CD4-positive, alpha-beta T cell (primary cell): Measurements from ENCODE around the gene TC2N. TPM values are rescaled to one million over a fixed set of nuclear protein-coding genes. Genes with fewer than 3 reads are reported as not detected.
"Not testable (repeated sequence)": the region's sequence is repeated elsewhere in the genome, so short reads cannot be mapped to it uniquely, and the experiment has no call there.

ENCODE experiments used
- ATAC-seq: fragments of 200-7000 bp; cut with Tn5 transposase; one replicate; pipeline ENCODE4 v1.10.0; 2022; ENCODE audit warnings: mild to moderate bottlenecking; ENCODE audit not compliant: poor library complexity
- CTCF ChIA-PET: fragments of 350-600 bp; sonication (Branson Sonifier 250); formaldehyde crosslinking; loops from one replicate; lab custom pipeline; 2021; ENCODE audit warnings: antibody characterized with exemption, inconsistent platforms; lab: Charles Lee
- POLR2A ChIA-PET: fragments of 350-600 bp; sonication (Branson Sonifier 250); formaldehyde crosslinking; loops from one replicate; lab custom pipeline; 2021; ENCODE audit warnings: antibody characterized with exemption, inconsistent platforms; lab: Charles Lee
- DNase-seq, 14 experiments: peaks; one replicate each; pipeline ENCODE4 v3.0.0-alpha.2; 2013 to 2020; ENCODE audit warnings: mixed read lengths in 2 of 14
- H3K27ac ChIP-seq, 2 donors: one replicate each; pipeline versions ENCODE4 v1.5.1 to v1.7.0; 2013; ENCODE audit warnings: low read length in 2 of 2, low read depth in 1 of 2, mild to moderate bottlenecking in 1 of 2
- H3K27me3 ChIP-seq, 2 experiments: 1 replicate in 1 of 2; 2 replicates in 1 of 2; pipeline versions ENCODE4 v1.6.1 to v1.7.0; 2013; ENCODE audit warnings: low read length in 2 of 2, control low read depth in 1 of 2, mild to moderate bottlenecking in 1 of 2, moderate library complexity in 1 of 2; ENCODE audit not compliant: insufficient read depth in 2 of 2, control insufficient read depth in 1 of 2
- H3K36me3 ChIP-seq: one replicate; pipeline ENCODE4 v1.6.1; 2013; ENCODE audit warnings: low read length, control low read depth; ENCODE audit not compliant: insufficient read depth
- H3K4me1 ChIP-seq: one replicate; pipeline ENCODE4 v1.6.1; 2013; ENCODE audit warnings: low read length, control low read depth; ENCODE audit not compliant: insufficient read depth
- H3K4me3 ChIP-seq: one replicate; pipeline ENCODE4 v1.5.1; 2013; ENCODE audit warnings: mild to moderate bottlenecking, low read length, moderate library complexity
- H3K9me3 ChIP-seq, 2 experiments: 1 replicate in 1 of 2; 2 replicates in 1 of 2; pipeline versions ENCODE4 v1.6.1 to v1.7.0; 2013; ENCODE audit warnings: low read length in 2 of 2, mild to moderate bottlenecking in 2 of 2, control low read depth in 1 of 2, moderate library complexity in 1 of 2; ENCODE audit not compliant: control insufficient read depth in 1 of 2, insufficient read depth in 1 of 2
- H3K27ac Mint-ChIP-seq: one replicate; pipeline ENCODE4 v1.8.0; 2020; ENCODE audit warnings: mixed read lengths
- H3K27me3 Mint-ChIP-seq: one replicate; pipeline ENCODE4 v1.8.0; 2021; ENCODE audit warnings: mixed read lengths
- H3K36me3 Mint-ChIP-seq: one replicate; pipeline ENCODE4 v1.8.0; 2021; ENCODE audit warnings: low read depth, mixed read lengths
- H3K4me1 Mint-ChIP-seq: one replicate; pipeline ENCODE4 v1.8.0; 2021; ENCODE audit warnings: low read depth, mixed read lengths
- H3K4me3 Mint-ChIP-seq: one replicate; pipeline ENCODE4 v1.8.0; 2020; ENCODE audit warnings: mild to moderate bottlenecking, mixed read lengths
- H3K9me3 Mint-ChIP-seq: one replicate; pipeline ENCODE4 v1.8.0; 2020; ENCODE audit warnings: mixed read lengths
- intact Hi-C, 2 experiments: fragments of 100-400 bp; cut with DNase I in 1 of 2; cut with micrococcal nuclease in 1 of 2; formaldehyde crosslinking; loops; one replicate each; pipeline versions ENCODE4 v1.15.1 to v1.9.0; 2023 to 2025; cut with DNase I, micrococcal nuclease
- total RNA-seq, 174 experiments: library from RNA in 2 of 174; stranded (reverse) in 2 of 174; gene quantifications; one replicate each; pipeline ENCODE4 v1.2.3 and lab custom pipeline; 2021 to 2026
- TF ChIP-seq, protein P1 (sequence below): fragments of 200-600 bp; IDR thresholded peaks from one replicate; pipeline ENCODE4 v1.8.0; 2022; ENCODE audit warnings: antibody characterized with exemption, mild to moderate bottlenecking

The TC2N gene
- total RNA-seq, 2 experiments from 2014 or later, result 129 to 138 TPM

DNA sequence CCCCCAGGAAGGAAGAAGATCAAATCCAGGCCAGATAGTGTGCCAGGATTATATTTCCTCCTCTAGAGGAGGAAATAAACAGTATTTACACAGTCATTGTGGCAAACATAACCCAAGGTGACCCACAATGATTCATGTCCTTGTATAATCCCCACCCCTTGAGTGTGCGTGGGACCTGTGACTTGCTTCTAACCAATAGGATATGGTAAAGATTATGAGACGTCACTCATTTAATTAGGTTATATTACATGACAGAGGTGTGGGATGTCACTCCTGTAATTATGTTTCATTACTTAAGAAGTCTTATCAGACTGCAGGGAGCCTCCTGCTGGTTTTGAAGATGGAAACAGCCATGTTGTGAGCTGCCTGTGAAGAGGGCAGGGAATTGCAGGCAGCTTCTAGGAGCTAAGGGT, 123.3 kb downstream of the TC2N start:
- Histone ChIP-seq H3K27ac (no peak overlapping the region), H3K4me3 (no peak overlapping the region), H3K9me3 (no peaks in the 10 kb centered on the region), H3K27me3 (no peaks in the 10 kb centered on the region), H3K36me3 (no peaks in the 10 kb centered on the region), H3K4me1 (no peaks in the 10 kb centered on the region)
- H3K9me3 Mint-ChIP-seq, result no peaks in the 10 kb centered on the region
- DNase-seq (no peak), ATAC-seq (no peak)
- intact Hi-C loops, result no loop called here
- H3K36me3 Mint-ChIP-seq, result no peaks in the 10 kb centered on the region
- TF ChIP-seq, protein P1, sequence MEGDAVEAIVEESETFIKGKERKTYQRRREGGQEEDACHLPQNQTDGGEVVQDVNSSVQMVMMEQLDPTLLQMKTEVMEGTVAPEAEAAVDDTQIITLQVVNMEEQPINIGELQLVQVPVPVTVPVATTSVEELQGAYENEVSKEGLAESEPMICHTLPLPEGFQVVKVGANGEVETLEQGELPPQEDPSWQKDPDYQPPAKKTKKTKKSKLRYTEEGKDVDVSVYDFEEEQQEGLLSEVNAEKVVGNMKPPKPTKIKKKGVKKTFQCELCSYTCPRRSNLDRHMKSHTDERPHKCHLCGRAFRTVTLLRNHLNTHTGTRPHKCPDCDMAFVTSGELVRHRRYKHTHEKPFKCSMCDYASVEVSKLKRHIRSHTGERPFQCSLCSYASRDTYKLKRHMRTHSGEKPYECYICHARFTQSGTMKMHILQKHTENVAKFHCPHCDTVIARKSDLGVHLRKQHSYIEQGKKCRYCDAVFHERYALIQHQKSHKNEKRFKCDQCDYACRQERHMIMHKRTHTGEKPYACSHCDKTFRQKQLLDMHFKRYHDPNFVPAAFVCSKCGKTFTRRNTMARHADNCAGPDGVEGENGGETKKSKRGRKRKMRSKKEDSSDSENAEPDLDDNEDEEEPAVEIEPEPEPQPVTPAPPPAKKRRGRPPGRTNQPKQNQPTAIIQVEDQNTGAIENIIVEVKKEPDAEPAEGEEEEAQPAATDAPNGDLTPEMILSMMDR, result no peak
- no peaks in the 10 kb centered on the region for H3K4me1 Mint-ChIP-seq
- no peak overlapping the region for H3K4me3 Mint-ChIP-seq
- POLR2A ChIA-PET, result no interaction called here
- no peaks in the 10 kb centered on the region for H3K27me3 Mint-ChIP-seq
- no peak overlapping the region for H3K27ac Mint-ChIP-seq
- CTCF ChIA-PET, result no interaction called here

DNA sequence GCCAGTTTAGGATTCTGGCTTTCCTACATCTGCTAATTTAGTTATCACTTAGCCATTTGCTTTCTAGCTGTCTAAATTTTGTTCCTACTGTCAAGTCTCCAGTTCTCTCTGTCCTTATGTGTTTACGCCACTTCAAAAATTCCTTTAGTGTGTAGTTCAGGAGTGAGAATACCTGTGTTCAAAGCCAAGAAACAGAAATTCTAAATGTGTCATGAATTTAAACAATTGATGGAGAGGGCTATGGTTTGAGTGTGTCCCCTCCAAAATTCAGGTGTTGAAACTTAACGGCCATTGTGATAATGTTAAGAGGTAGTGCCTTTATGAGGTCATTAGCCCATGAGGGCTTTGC, 124.1 kb downstream of the TC2N start:
- Mint-ChIP-seq H3K9me3 (no peaks in the 10 kb centered on the region), H3K27me3 (no peaks in the 10 kb centered on the region), H3K4me1 (no peaks in the 10 kb centered on the region), H3K4me3 (no peak overlapping the region), H3K27ac (no peak overlapping the region), H3K36me3 (no peaks in the 10 kb centered on the region)
- Histone ChIP-seq H3K9me3 (no peaks in the 10 kb centered on the region), H3K4me3 (no peak overlapping the region), H3K36me3 (no peaks in the 10 kb centered on the region), H3K27ac (no peak overlapping the region), H3K27me3 (no peaks in the 10 kb centered on the region), H3K4me1 (no peaks in the 10 kb centered on the region)
- no peak for ATAC-seq
- no peak for DNase-seq
- ChIA-PET POLR2A (no interaction called here), CTCF (no interaction called here)
- intact Hi-C loops, result no loop called here
- TF ChIP-seq, protein P1, result no peak

DNA sequence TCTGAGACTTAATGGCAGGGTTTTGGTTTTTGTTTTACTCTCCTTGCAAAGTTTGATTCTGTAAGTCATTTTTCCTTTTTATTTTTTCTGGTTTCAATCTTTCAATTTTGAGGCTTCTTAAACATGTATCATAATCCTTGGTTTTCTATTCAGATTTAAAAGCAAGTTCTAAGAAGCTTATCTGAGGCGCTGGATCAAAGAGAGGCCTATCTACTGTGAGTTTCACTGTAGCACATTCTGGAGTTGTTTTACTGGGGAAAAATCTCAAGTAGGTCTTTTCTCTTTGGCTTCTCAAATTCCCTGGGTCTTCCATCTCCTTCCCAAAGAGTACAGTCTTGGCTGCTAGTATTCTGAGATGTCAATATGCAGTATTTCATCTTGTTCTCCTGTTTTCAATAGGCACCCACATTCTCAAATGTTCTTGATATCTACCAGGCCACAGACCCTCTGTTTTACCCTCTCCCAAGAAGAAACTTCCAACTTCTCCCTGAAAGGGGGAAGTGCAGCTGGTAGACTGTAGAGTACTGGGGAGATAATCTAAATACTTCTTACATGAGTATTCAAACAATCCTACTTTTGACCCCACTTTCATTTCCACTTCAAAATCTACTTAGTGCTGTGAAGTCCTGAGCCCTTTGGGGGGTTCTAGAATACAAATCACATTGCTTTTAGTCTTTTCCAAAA, 124.6 kb downstream of the TC2N start:
- DNase-seq, result no peak
- Histone ChIP-seq H3K27me3 (no peaks in the 10 kb centered on the region), H3K9me3 (no peaks in the 10 kb centered on the region), H3K4me3 (no peak overlapping the region), H3K36me3 (no peaks in the 10 kb centered on the region), H3K27ac (no peak overlapping the region), H3K4me1 (no peaks in the 10 kb centered on the region)
- POLR2A ChIA-PET, result no interaction called here
- ATAC-seq, result no peak
- H3K9me3 Mint-ChIP-seq, result no peaks in the 10 kb centered on the region
- CTCF ChIA-PET, result no interaction called here
- no peak overlapping the region for H3K27ac Mint-ChIP-seq
- no peak overlapping the region for H3K4me3 Mint-ChIP-seq
- H3K36me3 Mint-ChIP-seq, result no peaks in the 10 kb centered on the region
- TF ChIP-seq, protein P1, result no peak
- no peaks in the 10 kb centered on the region for H3K4me1 Mint-ChIP-seq
- intact Hi-C loops, result no loop called here
- H3K27me3 Mint-ChIP-seq, result no peaks in the 10 kb centered on the region

DNA sequence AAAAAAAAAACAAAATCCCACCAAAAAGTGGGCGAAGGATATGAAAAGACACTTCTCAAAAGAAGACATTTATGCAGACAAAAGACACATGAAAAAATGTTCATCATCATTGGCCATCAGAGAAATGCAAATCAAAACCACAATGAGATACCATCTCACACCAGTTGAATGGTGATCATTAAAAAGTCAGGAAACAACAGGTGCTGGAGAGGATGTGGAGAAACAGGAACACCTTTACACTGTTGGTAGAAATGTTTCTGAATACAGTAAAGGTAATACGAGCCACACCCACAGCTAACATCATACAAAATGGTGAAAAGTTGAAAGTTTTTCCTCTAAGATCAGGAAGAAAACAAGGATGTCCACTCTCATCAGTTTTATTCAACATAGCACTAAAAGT, 127.5 kb downstream of the TC2N start:
- CTCF ChIA-PET, H3K27ac ChIP-seq, H3K36me3 Mint-ChIP-seq, H3K4me1 Mint-ChIP-seq, POLR2A ChIA-PET, H3K4me3 Mint-ChIP-seq, H3K9me3 ChIP-seq, H3K27ac Mint-ChIP-seq, intact Hi-C loops, ATAC-seq, H3K4me3 ChIP-seq, H3K9me3 Mint-ChIP-seq, H3K27me3 Mint-ChIP-seq, H3K36me3 ChIP-seq, H3K27me3 ChIP-seq, DNase-seq, H3K4me1 ChIP-seq: not testable (repeated sequence)
